Activated CD4-positive, alpha-beta T cell treated with anti-CD3 and anti-CD28 coated beads for 36 hours (primary cell): Measurements from ENCODE around the gene FRAT1. TPM values are rescaled to one million over a fixed set of nuclear protein-coding genes. Genes with fewer than 3 reads are reported as not detected.

Source experiments
- ATAC-seq: fragments of 200-7000 bp; cut with Tn5 transposase; one replicate; pipeline ENCODE4 v1.10.0; 2021; ENCODE audit warnings: mild to moderate bottlenecking, moderate library complexity
- CTCF ChIA-PET: fragments of 350-600 bp; sonication (Branson Sonifier 250); formaldehyde crosslinking; loops from one replicate; lab custom pipeline; 2021; ENCODE audit warnings: antibody characterized with exemption; lab: Charles Lee
- POLR2A ChIA-PET: fragments of 350-600 bp; sonication (Branson Sonifier 250); formaldehyde crosslinking; loops from one replicate; lab custom pipeline; 2021; ENCODE audit warnings: antibody characterized with exemption, inconsistent platforms; lab: Charles Lee
- DNase-seq: peaks from one replicate; pipeline ENCODE4 v3.0.0-alpha.2; 2020
- H3K27ac Mint-ChIP-seq: one replicate; pipeline ENCODE4 v1.8.0; 2021; ENCODE audit warnings: mixed read lengths
- H3K27me3 Mint-ChIP-seq: one replicate; pipeline ENCODE4 v1.8.0; 2021; ENCODE audit warnings: mixed read lengths
- H3K36me3 Mint-ChIP-seq: one replicate; pipeline ENCODE4 v1.8.0; 2021; ENCODE audit warnings: low read depth, mixed read lengths
- H3K4me1 Mint-ChIP-seq: one replicate; pipeline ENCODE4 v1.8.0; 2021; ENCODE audit warnings: mixed read lengths
- H3K4me3 Mint-ChIP-seq: one replicate; pipeline ENCODE4 v1.8.0; 2021; ENCODE audit warnings: mild to moderate bottlenecking, moderate library complexity, mixed read lengths
- H3K9me3 Mint-ChIP-seq: one replicate; pipeline ENCODE4 v1.8.0; 2021; ENCODE audit warnings: low read depth, mixed read lengths
- intact Hi-C, 2 experiments: fragments of 100-400 bp; cut with DNase I in 1 of 2; cut with micrococcal nuclease in 1 of 2; formaldehyde crosslinking; loops; one replicate each; pipeline versions ENCODE4 v1.14.2 to v1.15.1; 2022 to 2024; cut with DNase I, micrococcal nuclease
- total RNA-seq, 2 experiments: library from RNA; stranded (reverse); gene quantifications; one replicate each; pipeline ENCODE4 v1.2.3, GENCODE V29; 2021

FRAT1 gene
- total RNA-seq, 2 experiments from 2014 or later, result 1.3 to 1.8 TPM

DNA sequence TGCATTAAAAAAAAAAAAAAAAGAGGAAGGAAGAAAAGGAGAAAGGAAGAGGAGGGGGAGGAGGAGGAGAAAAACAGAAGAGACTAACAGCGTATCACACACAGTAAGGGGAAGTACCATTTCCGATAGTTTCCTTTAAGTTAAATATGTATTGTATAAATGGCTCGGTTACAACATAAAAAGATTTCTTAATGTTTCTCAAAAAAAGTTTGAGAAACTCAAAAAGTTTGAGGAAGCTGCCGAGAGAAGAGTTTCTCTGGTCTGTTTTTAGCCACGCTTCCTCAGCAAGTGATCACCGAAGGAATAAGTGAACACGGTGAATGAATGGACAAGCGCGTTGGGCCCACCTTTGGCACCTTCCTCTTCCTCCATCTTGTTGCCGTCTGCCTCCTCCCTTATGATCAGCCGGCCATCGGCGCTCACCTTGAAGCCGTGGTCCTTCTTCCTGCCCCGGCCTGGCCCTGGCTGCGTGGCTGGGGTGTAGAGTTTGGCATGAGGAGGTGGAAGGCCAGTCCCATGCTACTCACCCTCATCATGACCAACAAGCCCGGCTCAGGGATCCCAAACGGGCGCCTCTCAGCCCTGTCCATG lies 46.8 kb downstream of the FRAT1 start:
- H3K9me3 Mint-ChIP-seq, result no peaks in the 10 kb centered on the region
- no peak overlapping the region for H3K4me3 Mint-ChIP-seq
- no peaks in the 10 kb centered on the region for H3K4me1 Mint-ChIP-seq
- ChIA-PET POLR2A (no interaction called here), CTCF (interaction anchor here (0.7 to 1.5 kb wide), 3 partner anchors 14 to 87 kb away, joined by 3 read pairs; no protein-coding TSS in a partner anchor)
- intact Hi-C loops, result no loop called here
- H3K27me3 Mint-ChIP-seq, result no peaks in the 10 kb centered on the region
- no peak for ATAC-seq
- H3K36me3 Mint-ChIP-seq, result peaks cover 41% of the 10 kb centered on the region
- H3K27ac Mint-ChIP-seq, result no peak overlapping the region
- no peak for DNase-seq

DNA sequence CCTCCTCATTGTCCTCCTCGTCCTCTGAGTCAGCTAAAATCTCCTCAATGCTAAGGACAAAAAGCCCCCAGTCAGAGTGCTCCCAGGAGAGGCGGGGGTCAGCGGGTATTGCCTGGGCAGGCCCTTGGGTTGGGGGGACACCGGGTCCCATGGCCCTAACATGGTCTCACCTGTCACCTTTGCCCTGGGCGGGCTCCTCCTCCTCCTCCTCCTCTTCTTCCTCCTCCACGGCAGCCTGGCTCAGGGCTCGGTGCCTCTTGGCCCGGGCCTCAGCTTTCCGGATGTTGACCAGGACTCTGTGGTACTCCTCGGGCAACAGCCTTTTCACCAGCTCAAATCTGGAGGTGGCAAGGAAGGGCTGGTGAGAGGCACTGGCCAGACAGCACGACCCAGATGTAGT lies 47.5 kb downstream of the FRAT1 start:
- ChIA-PET POLR2A (no interaction called here), CTCF (interaction anchor here (0.7 to 1.5 kb wide), 2 partner anchors 14 to 16 kb away, joined by 3 read pairs; no protein-coding TSS in a partner anchor)
- Mint-ChIP-seq H3K9me3 (no peaks in the 10 kb centered on the region), H3K4me1 (no peaks in the 10 kb centered on the region), H3K4me3 (no peak overlapping the region), H3K27me3 (no peaks in the 10 kb centered on the region), H3K27ac (no peak overlapping the region), H3K36me3 (peaks cover 42% of the 10 kb centered on the region)
- intact Hi-C loops, result no loop called here
- DNase-seq, result no peak
- no peak for ATAC-seq

DNA sequence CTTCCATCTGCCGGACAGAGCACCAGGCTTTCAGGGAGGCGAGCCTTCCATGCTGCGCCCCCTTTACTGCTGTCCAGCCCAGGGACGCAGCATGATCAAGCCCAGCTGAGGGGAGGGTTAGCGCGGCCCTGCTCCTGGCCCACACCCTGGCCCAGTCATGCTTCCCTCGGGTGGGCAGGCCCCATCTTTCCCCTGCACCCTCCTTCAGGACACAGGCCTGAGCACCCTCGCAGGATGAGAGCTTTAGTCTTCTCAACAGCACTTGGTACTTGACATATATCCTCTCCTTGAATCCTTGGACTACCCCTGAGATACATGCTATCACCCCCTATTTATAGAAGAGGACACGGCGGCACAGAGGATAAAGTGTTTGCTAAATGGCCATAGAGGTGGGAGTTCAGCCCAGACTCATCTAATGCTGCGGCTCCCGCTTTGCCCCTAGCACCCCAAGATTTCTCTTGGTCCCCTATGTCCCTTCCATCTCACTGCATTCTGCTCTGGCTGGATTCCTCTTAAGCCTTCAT lies 48.1 kb downstream of the FRAT1 start:
- no peak for DNase-seq
- no peak overlapping the region for H3K4me3 Mint-ChIP-seq

More for the DNA sequence above, 48.1 kb downstream of the FRAT1 start:
- CTCF ChIA-PET, result interaction anchor here (1.5 kb wide), 1 partner anchor 17 kb away, joined by 3 read pairs; no protein-coding TSS in a partner anchor
- POLR2A ChIA-PET, result no interaction called here
- no peak for ATAC-seq
- intact Hi-C loops, result no loop called here
- Mint-ChIP-seq H3K27ac (no peak overlapping the region), H3K36me3 (peaks cover 48% of the 10 kb centered on the region), H3K27me3 (no peaks in the 10 kb centered on the region), H3K9me3 (no peaks in the 10 kb centered on the region), H3K4me1 (no peaks in the 10 kb centered on the region)

Other genes starting within 250 kb of the FRAT1 start
- gene SLIT1, start 133.3 kb upstream of the FRAT1 start, total RNA-seq, result 1 to 10 TPM in 1 of 2 experiments, under 1 TPM in 1; 0.94 to 1.4 TPM
- gene ARHGAP19, start 26.6 kb upstream of the FRAT1 start, total RNA-seq, result 10 to 100 TPM; 55.9 to 70.2 TPM
- gene FRAT2, start 15.5 kb downstream of the FRAT1 start, total RNA-seq, result 1 to 10 TPM; 3.0 to 4.3 TPM
- 10 to 100 TPM; 45.9 to 49.4 TPM for gene RRP12, start 82.1 kb downstream of the FRAT1 start, total RNA-seq
- gene PGAM1, start 106.9 kb downstream of the FRAT1 start, total RNA-seq, result 1,000 to 10,000 TPM; 1,151 to 1,499 TPM
- gene EXOSC1, start 126.7 kb downstream of the FRAT1 start, total RNA-seq, result 10 to 100 TPM; 52.3 to 54.2 TPM
- 10 to 100 TPM; 34.6 to 42.8 TPM for gene ZDHHC16, start 126.9 kb downstream of the FRAT1 start, total RNA-seq
- 100 to 1,000 TPM in 1 of 2 experiments, 10 to 100 TPM in 1; 91.3 to 107 TPM for gene MMS19, start 179.2 kb downstream of the FRAT1 start, total RNA-seq
- 1 to 10 TPM; 1.4 to 1.5 TPM for gene UBTD1, start 179.7 kb downstream of the FRAT1 start, total RNA-seq